HepG2 (cell line): ENCODE measurements around the gene PDK2. TPM values are rescaled to one million over a fixed set of nuclear protein-coding genes. Genes with fewer than 3 reads are reported as not detected.
A peak's percentile ranks its signal among the peaks of the same experiment; 100 is the strongest.

Source experiments
- BRF2 ChIP-seq: sonication (generic); formaldehyde crosslinking; IDR thresholded peaks from 2 replicates; pipeline ENCODE4 v1.8.1; 2022; ENCODE audit warnings: mild to moderate bottlenecking, missing genetic modification reagents
- ETV5 ChIP-seq: IDR thresholded peaks from 2 replicates; pipeline ENCODE4 v1.6.1; 2018; ENCODE audit warnings: missing biosample characterization, missing genetic modification reagents, inconsistent platforms, borderline replicate concordance
- GLI4 ChIP-seq: sonication (generic); formaldehyde crosslinking; IDR thresholded peaks from 2 replicates; pipeline ENCODE4 v1.5.1; 2020; ENCODE audit warnings: missing genetic modification reagents, mild to moderate bottlenecking, moderate library complexity, borderline replicate concordance
- GMEB2 ChIP-seq: IDR thresholded peaks from 2 replicates; pipeline ENCODE4 v1.6.1; 2016; ENCODE audit warnings: missing biosample characterization, missing genetic modification reagents, low read depth
- HNF1A ChIP-seq, 2 experiments: sonication (generic) in 1 of 2; formaldehyde crosslinking in 1 of 2; IDR thresholded peaks; 2 replicates each; pipeline versions ENCODE4 v1.4.0 to v1.6.1; 2016 to 2020; ENCODE audit warnings: borderline replicate concordance in 1 of 2, low read depth in 1 of 2, mild to moderate bottlenecking in 1 of 2, missing genetic modification reagents in 1 of 2
- KLF9 ChIP-seq: IDR thresholded peaks from 2 replicates; pipeline ENCODE4 v1.6.1; 2016; ENCODE audit warnings: low read depth
- NCOA2 ChIP-seq: sonication (generic); formaldehyde crosslinking; IDR thresholded peaks from 2 replicates; pipeline ENCODE4 v1.8.0; 2022; ENCODE audit warnings: inconsistent platforms
- NPAS2 ChIP-seq: sonication (generic); formaldehyde crosslinking; IDR thresholded peaks from 2 replicates; pipeline ENCODE4 v1.8.0; 2022; ENCODE audit warnings: mild to moderate bottlenecking, missing genetic modification reagents, borderline replicate concordance
- SMARCE1 ChIP-seq: fragments of 450-650 bp; IDR thresholded peaks from 2 replicates; pipeline ENCODE4 v1.6.1; 2017; ENCODE audit warnings: borderline replicate concordance
- ZBTB42 ChIP-seq: sonication (generic); formaldehyde crosslinking; IDR thresholded peaks from 2 replicates; pipeline ENCODE4 v1.5.0; 2020; ENCODE audit warnings: mild to moderate bottlenecking, missing genetic modification reagents
- ZNF180 ChIP-seq: sonication (generic); formaldehyde crosslinking; IDR thresholded peaks from 2 replicates; pipeline ENCODE4 v1.4.0; 2020; ENCODE audit warnings: low read depth, missing genetic modification reagents, borderline replicate concordance
- ZNF83 ChIP-seq: sonication (generic); formaldehyde crosslinking; IDR thresholded peaks from 2 replicates; pipeline ENCODE4 v1.4.0; 2020; ENCODE audit warnings: missing genetic modification reagents, mild to moderate bottlenecking, borderline replicate concordance
- polyA plus RNA-seq, 8 experiments: library from polyadenylated mRNA; depleted of rRNA in 3 of 8; stranded (reverse) in 7 of 8; unstranded in 1 of 8; fragments of >200 nt; fragmentation: Illumina TruSeq in 4 of 8; extraction: Trizol in 4 of 8; gene quantifications; 2 replicates each; pipeline versions ENCODE4 v1.2.1 to v1.2.3, GENCODE V29; 2011 to 2016; ENCODE audit warnings: low read depth in 4 of 8, missing spikeins in 1 of 8, mixed read lengths in 1 of 8; ENCODE audit not compliant: insufficient read depth in 1 of 8
- total RNA-seq, 5 experiments: library from RNA; depleted of rRNA; stranded (reverse); fragments of >200 nt; fragmentation: Illumina TruSeq; extraction: Trizol; gene quantifications; 2 replicates each; pipeline ENCODE4 v1.2.3, GENCODE V29; 2016; ENCODE audit warnings: low read depth in 1 of 5

PDK2 gene
- total and polyA plus RNA-seq, 2 of the 13 experiments (the other 11 are each of a cell fraction or from before 2014, with no cell fraction given) = 18.5 to 59.7 TPM

GRCh38 chr17:50149417-50150353, 54.5 kb downstream of the PDK2 start (continued):
- TF ChIP-seq ZNF180 (CRISPR knock-in tag) = no peak
- no peak; the same call in 1 of the 2 replicates for TF ChIP-seq KLF9 (CRISPR knock-in tag)
- TF ChIP-seq SMARCE1 = no peak
- TF ChIP-seq HNF1A (IDR thresholded peaks at IDR 0.05; ENCODE audit: low read depth) = no peak
- TF ChIP-seq HNF1A (CRISPR knock-in tag; IDR thresholded peaks at IDR 0.05; ENCODE audit: borderline replicate concordance) = no peak
- peak; percentile 81; the same call in 1 of the 2 replicates for TF ChIP-seq BRF2
- TF ChIP-seq NPAS2 (CRISPR knock-in tag) = no peak
- TF ChIP-seq GMEB2 (CRISPR knock-in tag) = no peak
- TF ChIP-seq NCOA2 = no peak
- peak; percentile 89 for TF ChIP-seq ETV5 (CRISPR knock-in tag)
- TF ChIP-seq ZBTB42 (CRISPR knock-in tag) = 0 out of 2 replicates have a peak, but pooled peaks have one; percentile 15
- TF ChIP-seq GLI4 = no peak; the same call in 1 of the 2 replicates
- 0 out of 2 replicates have a peak, but pooled peaks have one; percentile 38 for TF ChIP-seq ZNF83 (CRISPR knock-in tag)
